Endometrium (tissue), 2 donors: ENCODE results near the gene AATK.

ENCODE experiments used
- FAIRE-seq: peaks from 2 replicates; lab custom pipeline; 2012; peaks lifted over from hg19 to GRCh38; lab: Jason Lieb, UNC
- donor health status: control.
- donor health status: control.

AATK gene

GRCh38 chr17:81182596-81182995 is 16.6 kb upstream of the AATK start:
- FAIRE-seq: no peak

DNA sequence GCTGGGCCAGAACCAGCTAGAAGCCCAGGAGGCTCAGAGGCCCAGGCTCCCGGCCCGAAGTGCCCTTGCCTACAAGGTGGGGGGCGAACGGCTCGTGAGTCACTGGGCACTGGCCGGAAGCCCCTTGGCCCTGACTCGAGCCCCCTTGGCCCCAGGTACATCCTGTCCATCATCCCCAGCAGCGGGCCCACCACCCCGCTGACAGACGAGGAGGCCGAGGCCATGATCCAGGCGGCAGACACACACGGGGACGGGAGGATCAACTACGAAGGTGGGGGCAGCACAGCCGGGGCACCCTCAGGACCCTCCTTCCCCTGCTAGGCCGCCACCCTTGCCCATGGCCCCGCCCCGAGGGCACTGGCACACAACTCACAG is 15.8 kb upstream of the AATK start:
- no peak for FAIRE-seq

DNA sequence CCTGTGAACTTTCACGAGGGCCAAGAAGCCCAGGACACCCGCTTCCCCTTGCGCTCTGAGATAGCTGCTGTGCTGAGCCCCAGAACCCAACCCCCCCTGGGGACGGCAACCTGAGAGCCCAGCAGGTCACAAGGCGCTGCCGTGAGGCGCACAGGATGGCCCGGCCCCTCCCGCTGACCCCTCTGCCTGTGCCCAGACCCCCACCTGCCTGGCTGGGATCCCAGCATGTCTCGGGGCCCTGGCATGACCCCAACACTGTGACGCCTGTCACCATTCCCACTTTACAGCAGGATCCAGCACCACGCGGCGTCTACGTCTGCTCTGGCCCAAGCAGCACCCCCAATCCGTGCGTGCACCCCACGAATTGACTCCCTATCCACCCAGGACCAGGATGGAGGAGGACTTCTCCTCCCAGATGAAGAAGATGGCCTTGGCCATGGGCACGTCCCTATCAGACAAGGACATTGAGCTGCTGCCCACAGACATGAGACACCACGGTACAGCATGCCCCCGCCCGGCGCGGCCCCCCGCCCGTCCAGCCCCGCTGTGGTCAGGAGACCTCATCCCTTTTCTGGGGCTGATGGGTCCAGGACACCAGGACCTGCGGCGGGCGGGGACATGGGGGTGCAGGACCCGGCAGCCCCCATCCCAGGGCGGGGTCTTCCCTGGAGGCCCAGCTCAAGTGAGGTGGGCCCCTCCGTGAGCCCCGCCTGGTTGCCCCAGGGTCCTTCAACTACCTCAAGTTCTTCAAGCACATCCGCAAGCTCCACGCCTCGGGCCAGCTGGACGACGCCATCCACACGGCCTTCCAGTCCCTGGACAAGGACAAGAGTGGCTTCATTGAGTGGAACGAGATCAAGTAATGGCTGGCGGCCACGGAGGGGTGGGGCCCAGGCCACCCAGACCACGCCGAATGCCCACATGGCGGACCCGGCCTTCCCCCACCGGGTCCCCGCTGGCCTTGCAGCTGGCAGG is 15.1 kb upstream of the AATK start:
- FAIRE-seq: no peak

DNA sequence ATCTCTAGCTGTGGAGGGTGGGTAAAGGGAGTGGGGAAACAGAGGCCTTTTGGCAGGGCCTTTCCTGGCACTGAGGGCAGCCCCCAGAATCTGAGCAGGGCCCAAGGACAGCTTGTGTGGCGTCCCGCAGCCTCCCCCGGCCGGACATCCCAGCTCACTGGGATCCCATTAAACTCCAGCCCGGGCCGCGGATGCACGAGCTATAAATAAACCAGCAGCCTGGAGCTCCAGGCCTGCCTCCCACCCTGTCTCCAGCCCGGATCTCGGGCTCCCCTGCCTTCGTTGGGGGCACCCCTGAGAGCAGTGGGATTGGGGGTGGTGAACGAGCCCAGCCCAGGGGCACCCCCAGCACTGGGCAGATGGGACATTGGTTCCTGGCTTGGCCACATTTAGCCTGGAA is 13.8 kb upstream of the AATK start:
- FAIRE-seq: no peak

- no peak for FAIRE-seq
Observed at GRCh38 chr17:81179220-81179619, 13.2 kb upstream of the AATK start.

DNA sequence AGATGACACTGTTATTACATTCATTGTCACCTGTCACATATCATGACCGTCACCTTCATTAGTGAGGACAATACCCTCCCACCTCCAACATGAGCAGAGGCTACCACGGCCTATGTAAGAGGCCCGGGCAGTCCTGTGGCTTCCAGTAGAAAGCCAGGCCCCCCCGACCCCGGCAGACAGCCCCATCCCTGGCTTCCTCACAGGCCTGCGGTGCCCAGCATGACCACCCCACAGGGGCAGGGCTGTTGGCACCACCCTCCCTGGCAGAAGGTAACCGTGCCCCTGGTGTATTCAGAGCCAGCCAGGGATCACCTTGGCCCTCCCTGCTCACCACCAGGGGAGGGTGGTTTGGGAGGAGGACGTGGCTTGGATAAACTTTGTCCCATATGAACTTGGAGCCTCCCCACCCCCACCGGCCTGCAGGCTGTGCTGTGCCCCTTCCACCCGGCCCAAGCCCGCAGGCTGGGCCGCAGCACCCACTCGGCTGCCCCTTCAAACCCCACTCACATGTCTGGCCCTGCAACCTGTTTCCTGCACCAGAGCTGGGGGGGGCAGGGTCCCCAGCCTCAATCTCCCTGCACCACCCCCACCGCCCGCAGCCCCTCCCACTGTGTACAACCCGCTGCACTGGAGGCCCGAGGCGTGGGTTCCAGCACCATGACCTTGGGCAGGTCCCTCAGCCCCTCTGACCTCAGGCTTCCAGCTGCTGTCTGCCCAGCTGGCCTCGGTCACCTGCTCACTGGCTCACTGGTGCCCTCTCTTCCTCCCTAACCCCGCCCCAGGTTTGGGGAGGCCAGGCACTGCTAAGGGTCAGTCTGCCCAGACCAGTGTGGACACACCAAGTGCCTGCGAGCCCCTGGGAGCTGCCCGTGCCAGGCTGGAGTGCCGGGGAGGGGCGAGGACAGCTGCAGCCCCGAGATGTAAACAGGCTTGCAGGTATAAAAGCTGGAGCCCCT is 12.4 kb upstream of the AATK start:
- no peak for FAIRE-seq

DNA sequence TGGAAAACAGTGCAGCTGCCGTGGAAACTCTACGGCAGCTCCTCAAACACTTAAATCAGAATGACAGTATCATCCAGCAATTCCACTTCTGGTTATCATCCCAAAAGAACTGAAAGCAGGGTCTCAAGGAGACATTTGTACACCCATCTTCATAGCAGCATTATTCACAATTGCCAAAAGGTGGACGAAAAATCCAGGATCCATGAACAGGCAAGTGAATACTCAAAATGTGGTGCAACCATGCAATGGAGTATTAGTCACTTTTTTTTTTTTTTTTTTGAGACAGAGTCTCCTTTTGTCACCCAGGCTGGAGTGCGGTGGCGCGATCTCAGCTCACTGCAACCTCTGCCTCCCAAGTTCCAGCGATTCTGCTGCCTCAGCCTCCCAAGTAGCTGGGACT is 10.6 kb upstream of the AATK start:
- no peak for FAIRE-seq

DNA sequence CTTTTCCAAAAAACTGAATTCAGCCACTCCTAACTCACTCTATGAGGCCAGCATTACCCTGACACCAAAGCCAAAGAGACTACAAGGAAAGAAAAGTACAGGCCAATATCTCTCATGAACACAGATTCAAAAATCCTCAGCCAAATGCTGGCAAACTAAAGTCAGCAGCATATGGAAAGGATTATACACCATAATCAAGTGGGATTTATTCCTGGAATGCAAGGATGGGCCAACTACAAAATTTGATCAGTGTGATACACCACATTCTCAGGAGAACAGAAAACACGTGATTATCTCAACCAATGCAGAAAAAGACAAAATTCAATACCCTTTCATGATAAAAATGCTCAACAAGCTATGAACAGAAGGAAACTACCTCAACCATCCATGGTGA is 7.7 kb upstream of the AATK start:
- no peak for FAIRE-seq

DNA sequence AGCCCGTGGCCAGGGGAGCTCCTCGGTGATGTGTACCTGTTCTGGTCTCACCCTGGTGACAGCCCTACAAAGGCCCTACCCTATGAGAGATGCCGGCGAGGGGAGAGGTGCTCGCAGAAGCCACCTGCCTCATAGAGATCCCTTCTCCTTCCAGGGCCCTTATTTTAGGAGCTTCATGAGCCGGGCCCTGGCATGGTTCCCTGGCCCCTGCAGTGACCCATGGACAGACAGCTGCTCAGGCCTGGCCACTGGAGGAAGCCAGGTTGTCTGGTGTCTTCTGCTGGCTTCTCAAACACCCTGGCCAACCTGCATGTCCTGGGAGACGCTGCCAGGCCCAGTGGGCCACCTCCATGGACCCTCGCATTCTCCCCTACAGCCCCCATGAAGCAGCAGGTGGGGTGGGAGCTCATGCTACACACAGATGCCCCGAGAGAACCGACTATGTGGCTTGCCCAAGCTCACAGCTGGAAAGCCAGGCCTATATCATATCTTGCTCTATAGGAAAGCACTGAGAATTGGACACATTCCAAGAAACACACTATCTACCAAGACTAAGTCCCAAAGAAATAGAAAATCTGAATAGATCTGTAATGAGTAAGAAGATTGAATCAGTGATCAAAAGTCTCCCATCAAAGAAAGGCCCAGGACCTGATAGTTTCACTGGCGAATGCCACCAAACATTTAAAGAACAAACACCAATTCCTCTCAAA is 7.2 kb upstream of the AATK start:
- FAIRE-seq: no peak

DNA sequence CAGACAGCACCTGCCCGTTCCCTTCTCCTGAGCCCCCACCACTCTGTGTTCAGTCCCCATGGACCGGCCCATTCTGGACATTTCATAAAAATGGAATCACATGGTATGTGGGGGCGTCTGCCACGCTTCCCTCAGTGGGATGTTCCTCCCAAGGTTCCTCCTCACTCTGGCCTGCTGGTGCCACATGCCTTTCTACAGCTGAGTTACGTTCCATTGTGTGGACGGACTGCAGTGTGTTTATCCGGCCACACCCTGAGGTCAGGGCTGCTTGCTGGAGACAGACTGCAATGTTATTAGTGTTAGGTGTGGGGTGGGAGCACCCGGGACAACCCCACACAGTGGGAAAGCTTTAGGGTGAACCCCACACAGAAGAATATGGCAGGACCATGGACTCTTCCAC is 5.9 kb upstream of the AATK start:
- no peak for FAIRE-seq

GRCh38 chr17:81170727-81171494 is 4.9 kb upstream of the AATK start:
- FAIRE-seq: no peak

- FAIRE-seq: no peak
Observed at GRCh38 chr17:81169870-81170309, 3.9 kb upstream of the AATK start.

DNA sequence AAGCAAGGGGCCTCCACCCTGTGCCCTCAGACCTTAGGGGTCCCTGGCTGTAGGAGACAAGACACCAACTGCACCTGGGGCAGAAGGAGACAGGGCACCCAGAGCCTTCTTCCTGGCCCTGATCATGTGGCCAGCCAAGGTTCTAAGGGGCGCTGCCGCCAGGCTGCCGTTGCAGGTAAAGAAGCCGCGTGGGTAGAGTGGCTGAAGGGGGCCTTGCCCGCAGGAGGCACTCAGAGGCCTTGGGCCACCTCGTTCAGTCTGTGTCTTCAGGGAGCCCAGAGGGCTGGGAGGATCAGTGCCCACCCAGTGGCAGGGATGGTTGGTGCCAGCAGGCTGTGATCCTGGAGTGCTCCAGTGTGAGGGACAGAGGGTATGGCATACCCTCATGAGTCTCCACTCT is 1.6 kb upstream of the AATK start:
- no peak for FAIRE-seq

DNA sequence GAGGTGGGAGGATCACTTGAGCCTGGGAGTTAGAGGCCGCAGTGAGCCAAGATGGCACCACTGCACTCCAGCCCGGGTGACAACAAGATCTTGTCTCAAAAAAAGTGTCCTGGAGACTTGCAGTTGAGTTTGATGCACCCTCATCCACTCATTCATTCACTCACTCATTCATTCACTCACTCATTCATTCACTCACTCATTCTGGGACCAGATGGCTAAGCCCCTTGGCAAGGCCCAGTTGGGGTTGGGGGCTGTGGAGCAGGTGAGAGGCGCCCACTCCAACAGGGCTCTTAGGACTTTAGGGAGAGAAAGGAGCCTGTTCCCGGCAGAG is 1.1 kb upstream of the AATK start:
- no peak for FAIRE-seq

GRCh38 chr17:81165246-81166032 is 582 bp downstream of the AATK start, which contains the start of gene PVALEF:
TSS of gene PVALEF (plus strand) at chr17:81165507. CDS start at chr17:81181227, 15,720 bp downstream.
- FAIRE-seq: no peak

DNA sequence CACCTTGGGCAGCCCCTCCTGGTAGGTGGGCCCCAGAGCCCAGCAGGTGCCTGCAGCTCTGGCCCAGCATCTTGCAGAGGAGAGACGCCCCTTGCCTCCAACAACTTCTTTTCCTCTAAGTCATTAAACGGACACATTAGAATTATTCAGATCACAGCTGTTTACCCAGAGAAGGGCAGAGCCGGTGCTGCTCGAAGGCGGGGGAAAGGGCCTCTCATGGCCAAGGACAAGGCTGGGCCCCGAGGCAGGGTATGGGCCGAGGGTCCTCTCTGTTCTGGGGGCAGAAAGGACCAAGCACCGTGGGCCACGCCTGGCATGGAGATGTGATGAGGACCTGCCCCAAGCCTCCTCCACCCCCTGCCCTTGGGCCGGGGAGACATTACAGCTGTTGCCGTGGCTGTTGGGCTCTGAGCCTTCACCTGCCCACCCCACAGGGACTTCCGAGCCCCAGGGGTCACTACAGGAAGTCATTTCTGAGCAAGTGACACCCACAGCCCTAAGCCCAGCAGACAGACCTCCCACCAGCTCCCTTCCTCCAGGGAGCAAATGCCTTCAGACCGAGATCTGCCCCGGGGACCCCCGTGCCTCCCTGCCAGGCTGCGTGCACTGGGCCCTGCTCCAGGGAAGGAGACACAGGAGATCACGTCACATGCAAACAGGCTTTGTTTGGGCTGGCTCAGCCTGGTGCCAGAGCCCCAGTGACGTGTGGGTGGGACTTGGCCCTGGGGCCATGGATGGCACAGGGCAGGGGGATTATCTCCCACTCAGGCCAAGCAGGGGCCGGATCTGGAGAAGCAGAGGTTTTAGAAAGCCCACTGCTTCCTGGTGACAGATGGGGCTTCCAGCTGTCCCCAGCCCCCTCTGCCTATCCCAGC is 1.4 kb downstream of the AATK start:
- no peak for FAIRE-seq

DNA sequence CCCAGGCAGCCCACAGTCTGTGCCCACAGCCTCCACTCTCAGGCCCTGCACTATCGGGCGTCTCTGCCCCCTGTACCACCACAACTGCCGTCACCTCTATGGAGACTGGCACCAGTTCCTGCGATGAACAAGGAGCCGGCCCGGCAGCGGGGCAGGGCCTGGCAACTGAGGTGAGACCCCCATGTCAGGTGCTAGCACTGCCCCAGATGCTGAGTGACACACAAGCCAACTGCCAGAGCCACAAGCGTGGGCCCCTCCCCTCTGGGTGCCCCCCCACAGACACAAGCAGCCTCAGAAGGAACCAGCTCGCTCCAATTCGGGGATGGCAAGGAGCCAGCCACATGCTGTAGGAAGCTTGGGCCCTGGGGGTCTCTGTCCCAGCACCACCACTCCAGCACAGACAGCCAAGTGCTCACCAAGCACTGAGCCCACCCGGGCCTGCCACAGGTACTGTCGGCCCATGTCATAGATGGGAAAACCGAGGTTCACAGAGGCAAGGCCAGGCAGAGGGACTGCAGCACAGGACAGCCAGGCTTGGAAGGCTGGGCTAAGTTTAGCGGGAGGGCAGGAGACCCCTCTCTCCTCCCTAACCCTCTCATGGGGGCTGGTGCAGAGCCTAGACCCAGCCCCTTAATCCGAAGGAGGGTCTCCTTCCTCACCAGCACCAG is 2.2 kb downstream of the AATK start:
- no peak for FAIRE-seq

DNA sequence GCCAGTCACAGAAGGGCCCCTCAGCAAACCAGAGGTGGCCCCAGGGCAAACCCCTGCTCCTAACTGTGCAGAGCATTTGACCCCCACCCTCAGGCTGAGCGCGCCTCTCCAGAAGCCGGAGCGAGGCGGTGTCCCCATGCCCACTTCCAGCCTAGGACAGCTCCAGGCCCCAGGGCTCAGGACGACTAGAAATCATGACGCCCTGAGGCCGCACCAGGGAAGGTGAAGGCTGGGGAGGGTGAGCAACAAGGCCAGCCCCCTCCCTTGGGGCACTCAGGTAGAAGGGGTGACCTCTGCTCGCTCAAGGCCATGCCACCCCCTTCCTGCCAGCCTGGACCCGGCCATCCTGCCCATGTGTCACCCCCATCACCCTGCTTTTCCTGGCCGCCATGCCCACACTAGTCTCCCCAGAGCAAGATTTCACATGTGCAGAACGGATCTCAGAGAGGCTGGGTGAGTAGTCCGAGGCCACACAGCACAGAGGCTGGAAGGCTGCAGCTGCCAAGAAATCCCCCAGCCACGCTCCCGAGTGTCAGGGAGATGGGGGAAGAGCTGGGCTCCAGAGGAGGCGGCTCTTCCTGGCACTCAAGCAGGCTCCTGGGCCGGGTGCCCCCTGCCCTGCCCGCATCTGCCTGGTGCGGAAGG is 2.8 kb downstream of the AATK start:
- no peak for FAIRE-seq

GRCh38 chr17:81162491-81162890 is 3.5 kb downstream of the AATK start:
- no peak for FAIRE-seq
